C4-2B (cell line): Measurements from ENCODE around the gene RNF13.

ENCODE experiments used
- CTCF ChIP-seq: fragments of 450-650 bp; conservative IDR thresholded peaks from 2 replicates; pipeline ENCODE4 v1.5.1; 2017; ENCODE audit warnings: mild to moderate bottlenecking
- ZFX ChIP-seq: fragments of 450-650 bp; IDR thresholded peaks from 2 replicates; pipeline ENCODE4 v1.6.1; 2017

- no peak for TF ChIP-seq CTCF
- TF ChIP-seq ZFX: no peak
These were observed 81.2 kb downstream of the RNF13 start for GRCh38 chr3:149894205-149894604.
